Fibroblast of pulmonary artery (primary cell): ENCODE measurements around the gene LASP1.

Experiments used
- DNase-seq: peaks from one replicate; pipeline ENCODE4 v3.0.0-alpha.2; 2010; ENCODE audit warnings: low read depth
- H3K4me3 ChIP-seq: replicated peaks from 2 replicates; pipeline ENCODE4 v1.5.1; 2011; ENCODE audit warnings: low read depth, mild to moderate bottlenecking, control low read depth, low read length, moderate library complexity
- CTCF ChIP-seq: IDR thresholded peaks from 2 replicates; pipeline ENCODE4 v1.5.1; 2011; ENCODE audit warnings: mild to moderate bottlenecking, control low read depth, low read length, inconsistent platforms; ENCODE audit errors: missing control alignments

Gene LASP1

GRCh38 chr17:38850374-38850773, 19.5 kb upstream of the LASP1 start:
- no peak for DNase-seq
- TF ChIP-seq CTCF, result no peak
- H3K4me3 ChIP-seq, result peak overlapping the region; percentile 94

- peak overlapping the region; percentile 94 for H3K4me3 ChIP-seq
- DNase-seq, result no peak
- TF ChIP-seq CTCF, result no peak
Measured at GRCh38 chr17:38851434-38851833, 18.4 kb upstream of the LASP1 start.

GRCh38 chr17:38852771-38853291, 17.0 kb upstream of the LASP1 start:
- no peak for DNase-seq
- no peak for TF ChIP-seq CTCF
- H3K4me3 ChIP-seq, result peak overlapping the region; percentile 94

- TF ChIP-seq CTCF, result no peak
- H3K4me3 ChIP-seq, result peak within 1 kb of the TSS; percentile 94
- peak; percentile 98 for DNase-seq
Measured at GRCh38 chr17:38853292-38854219, 16.3 kb upstream of the LASP1 start, which contains the start of gene RPL23. RPL23 (minus strand) TSS chr17:38853721; CDS start chr17:38853710, 11 bp downstream.

GRCh38 chr17:38855101-38855714, 14.7 kb upstream of the LASP1 start:
- peak; percentile 44 for DNase-seq
- peak overlapping the region; percentile 14 for H3K4me3 ChIP-seq

- DNase-seq, result no peak
- TF ChIP-seq CTCF, result no peak
- no peak overlapping the region for H3K4me3 ChIP-seq
Measured at GRCh38 chr17:38857271-38857670, 12.6 kb upstream of the LASP1 start.

- no peak for TF ChIP-seq CTCF
- DNase-seq, result no peak
- H3K4me3 ChIP-seq, result no peak overlapping the region
Measured at GRCh38 chr17:38861399-38861843, 8.4 kb upstream of the LASP1 start.
